GM12875 (cell line): Measurements from ENCODE around the gene ERGIC1.
"Not testable (repeated sequence)": the region's sequence is repeated elsewhere in the genome, so short reads cannot be mapped to it uniquely, and the experiment has no call there.

Source experiments
- H3K4me3 ChIP-seq: one replicate; pipeline ENCODE4 v1.5.1; 2011; ENCODE audit warnings: low read depth, low read length, control low read depth
- TF ChIP-seq, protein P1 (sequence below): IDR thresholded peaks from 2 replicates; pipeline ENCODE4 v1.5.1; 2011; ENCODE audit warnings: low read depth, mild to moderate bottlenecking, control low read depth, inconsistent platforms, low read length, moderate library complexity, borderline replicate concordance; ENCODE audit not compliant: insufficient read depth

The ERGIC1 gene

DNA sequence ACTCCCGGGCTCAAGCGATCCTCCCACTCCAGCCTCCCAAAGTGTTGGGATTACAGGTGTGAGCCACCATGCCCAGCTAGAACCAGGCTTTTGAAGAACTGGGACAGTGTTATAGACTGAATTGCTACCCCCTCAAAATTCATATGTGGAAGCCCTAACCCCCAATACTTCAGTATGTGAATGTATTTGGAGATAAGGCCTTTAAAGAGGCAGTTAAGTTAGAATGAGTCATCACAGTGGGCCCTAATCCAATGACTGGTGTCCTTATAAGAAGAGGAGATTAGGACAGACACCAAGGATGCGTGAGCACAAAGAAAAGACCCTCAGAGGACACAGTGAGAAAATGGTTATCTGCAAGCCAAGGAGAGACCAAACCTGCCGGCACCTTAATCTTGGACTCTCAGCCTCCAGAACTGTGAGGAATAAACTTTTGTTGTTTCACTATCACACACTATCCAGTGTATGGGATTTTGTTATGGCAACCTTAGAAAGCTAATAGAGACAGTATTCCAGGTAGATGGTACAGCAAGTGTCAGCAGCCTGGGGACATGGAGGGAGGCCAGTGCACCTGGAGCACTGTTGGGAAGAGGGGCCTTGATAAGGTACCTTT, 31.4 kb upstream of the ERGIC1 start:
- no peak overlapping the region for H3K4me3 ChIP-seq
- TF ChIP-seq, protein P1, sequence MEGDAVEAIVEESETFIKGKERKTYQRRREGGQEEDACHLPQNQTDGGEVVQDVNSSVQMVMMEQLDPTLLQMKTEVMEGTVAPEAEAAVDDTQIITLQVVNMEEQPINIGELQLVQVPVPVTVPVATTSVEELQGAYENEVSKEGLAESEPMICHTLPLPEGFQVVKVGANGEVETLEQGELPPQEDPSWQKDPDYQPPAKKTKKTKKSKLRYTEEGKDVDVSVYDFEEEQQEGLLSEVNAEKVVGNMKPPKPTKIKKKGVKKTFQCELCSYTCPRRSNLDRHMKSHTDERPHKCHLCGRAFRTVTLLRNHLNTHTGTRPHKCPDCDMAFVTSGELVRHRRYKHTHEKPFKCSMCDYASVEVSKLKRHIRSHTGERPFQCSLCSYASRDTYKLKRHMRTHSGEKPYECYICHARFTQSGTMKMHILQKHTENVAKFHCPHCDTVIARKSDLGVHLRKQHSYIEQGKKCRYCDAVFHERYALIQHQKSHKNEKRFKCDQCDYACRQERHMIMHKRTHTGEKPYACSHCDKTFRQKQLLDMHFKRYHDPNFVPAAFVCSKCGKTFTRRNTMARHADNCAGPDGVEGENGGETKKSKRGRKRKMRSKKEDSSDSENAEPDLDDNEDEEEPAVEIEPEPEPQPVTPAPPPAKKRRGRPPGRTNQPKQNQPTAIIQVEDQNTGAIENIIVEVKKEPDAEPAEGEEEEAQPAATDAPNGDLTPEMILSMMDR: no peak

DNA sequence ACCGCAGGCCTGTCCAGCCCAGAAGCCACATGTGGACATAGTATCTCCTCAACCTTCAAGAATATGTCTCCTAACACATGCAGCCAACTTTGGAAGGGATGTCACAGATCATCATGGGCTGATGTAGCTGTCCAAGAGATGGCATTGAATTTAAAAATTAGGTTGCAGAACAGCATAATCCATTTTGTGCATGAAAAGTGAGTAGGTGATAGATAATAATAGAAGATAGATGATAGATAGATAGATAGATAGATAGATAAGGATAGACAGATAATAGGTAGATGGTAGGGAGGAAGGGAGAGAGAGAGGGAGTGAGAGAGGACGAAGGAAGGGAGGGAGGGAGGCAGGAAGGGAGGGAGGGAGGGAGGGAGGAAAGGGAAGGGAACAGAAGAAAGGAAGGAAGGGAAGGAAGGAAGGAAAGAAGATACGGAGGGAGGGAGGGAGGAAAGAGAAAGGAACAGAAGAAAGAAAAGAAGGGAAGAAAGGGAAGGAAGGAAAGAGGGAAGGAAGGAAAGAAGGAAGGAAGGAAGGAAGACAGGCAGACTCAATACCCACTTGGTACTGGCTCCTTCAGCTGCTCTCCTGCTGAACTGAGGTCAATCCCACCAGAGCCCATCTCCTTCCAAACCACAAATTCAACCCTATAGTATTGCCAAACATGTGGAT, 28.9 kb upstream of the ERGIC1 start:
- TF ChIP-seq, protein P1: no peak

DNA sequence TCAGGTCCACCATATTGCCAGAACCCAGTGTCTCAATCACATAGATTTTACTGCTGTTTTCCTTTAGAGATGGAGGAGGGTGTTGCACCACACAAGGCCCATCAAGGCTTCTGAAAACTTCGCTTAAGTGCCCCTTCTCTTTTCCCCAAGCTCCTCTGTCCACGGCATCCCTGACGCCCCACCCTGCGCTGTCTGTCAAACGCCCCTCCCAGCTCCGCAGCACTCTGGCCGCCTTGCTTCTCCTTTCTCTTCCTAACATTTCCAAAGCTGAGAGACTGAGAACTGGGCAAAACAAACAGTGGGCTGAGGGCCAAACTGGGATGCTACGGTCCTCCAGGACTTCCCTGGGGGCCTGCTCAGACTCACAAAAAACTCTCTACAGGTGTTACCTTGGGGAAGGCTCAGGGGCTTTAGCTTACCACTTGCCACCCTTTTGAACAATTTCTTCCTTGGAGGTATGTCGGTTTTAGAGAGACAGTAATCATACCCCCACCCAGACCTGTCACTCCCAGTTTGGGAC, 28.3 kb upstream of the ERGIC1 start:
- no peak overlapping the region for H3K4me3 ChIP-seq
- TF ChIP-seq, protein P1: no peak

More for the DNA sequence above, 28.9 kb upstream of the ERGIC1 start:
- no peak overlapping the region for H3K4me3 ChIP-seq

DNA sequence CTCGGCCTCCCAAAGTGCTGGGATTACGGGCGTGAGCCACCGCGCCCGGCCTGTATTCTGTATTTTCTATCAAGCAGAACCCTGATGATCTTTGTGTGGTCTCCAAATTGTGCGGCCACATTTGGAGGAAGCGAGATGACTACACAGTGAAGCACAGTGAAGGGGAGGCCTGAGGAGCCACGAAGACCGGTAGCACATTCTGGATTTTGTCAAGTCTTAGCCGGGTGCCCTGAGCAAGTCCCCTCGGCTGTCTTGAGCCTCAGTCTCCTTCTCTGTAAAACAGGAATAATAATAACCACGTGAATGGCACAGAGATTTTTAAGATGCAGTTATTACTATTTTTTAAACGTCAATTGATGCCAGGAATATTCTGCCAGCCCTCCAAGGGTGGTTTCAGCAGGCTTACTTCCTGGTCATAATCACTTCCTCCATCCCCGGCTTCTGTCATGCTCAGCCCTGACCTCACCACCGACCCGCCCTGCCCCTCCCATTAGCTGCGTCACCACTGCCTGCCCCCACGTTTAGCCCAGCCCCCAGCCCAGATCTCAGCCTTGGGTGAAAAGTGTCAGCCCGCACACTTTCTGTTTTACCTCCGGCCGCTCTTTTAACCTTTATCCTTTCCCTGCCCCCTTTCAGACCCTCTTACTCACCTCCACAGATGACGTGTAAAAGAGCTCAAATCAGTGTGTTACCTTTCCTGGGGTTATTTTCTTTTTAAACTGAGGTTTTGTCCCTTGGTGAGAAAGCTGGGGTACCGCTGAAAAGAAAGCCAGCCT, 27.0 kb upstream of the ERGIC1 start:
- TF ChIP-seq, protein P1: no peak
- peak overlapping the region; percentile 37 for H3K4me3 ChIP-seq

DNA sequence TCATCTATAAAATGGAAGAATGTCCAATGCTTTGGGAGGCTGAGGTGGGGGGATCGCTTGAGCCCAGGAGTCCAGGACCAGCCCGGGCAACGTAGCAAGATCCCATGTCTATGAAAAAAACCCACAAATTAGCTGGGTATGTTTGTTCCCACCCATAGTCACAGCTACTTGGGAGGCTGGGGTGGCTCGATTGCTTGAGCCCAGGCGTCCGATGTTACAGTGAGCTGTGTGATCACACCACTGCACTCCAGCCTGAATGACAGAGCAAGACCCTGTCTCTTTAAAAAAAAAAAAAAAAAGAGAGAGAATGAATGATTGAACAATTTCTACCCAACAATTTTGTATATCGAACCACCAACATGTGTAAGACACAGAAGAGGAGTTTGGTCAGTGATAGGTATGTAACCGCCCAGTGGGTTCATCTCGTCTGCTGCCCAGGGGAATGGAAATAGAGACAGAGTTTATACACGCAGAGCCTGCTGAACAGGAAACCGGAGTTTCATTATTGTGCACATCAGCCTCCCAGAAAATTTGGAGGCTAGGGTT, 26.2 kb upstream of the ERGIC1 start:
- TF ChIP-seq, protein P1: no peak
- peak overlapping the region; percentile 37 for H3K4me3 ChIP-seq

DNA sequence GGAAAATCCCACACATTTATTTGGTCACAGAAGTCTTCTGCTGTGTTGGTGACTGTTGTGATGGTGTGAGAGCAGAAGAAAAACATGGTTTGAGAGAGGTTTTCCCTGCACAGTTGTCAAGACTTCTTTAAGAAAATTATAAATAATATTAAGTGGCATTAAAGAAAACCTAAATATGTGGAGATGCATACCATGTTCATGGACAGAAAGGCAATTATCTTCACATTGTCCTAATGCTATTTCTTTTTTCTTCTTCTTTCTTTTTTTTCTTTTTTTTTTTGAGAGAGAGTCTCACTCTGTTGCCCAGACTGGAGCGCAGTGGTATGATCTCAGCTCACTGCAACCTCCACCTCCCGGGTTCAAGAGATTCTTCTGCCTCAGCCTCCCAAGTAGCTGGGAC, 24.3 kb upstream of the ERGIC1 start:
- TF ChIP-seq, protein P1: no peak
- H3K4me3 ChIP-seq: no peak overlapping the region

DNA sequence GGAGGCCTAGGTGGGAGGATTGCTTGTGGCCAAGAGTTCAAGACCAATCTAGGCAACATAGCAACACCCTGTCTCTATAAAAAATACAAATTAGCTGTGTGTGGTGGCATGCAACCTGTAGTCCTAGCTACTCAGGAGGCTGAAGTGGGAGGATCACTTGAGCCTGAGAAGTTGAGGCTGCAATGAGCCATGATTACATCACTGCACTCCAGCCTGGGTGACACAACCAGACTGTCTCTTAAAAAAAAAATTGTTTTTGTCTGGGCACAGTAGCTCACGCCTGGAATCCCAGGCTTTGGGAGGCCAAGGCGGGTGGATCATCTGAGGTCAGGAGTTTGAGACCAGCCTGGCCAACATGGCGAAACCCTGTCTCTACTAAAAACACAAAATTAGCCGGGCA, 23.1 kb upstream of the ERGIC1 start:
- not testable (repeated sequence) for H3K4me3 ChIP-seq
